GM18526 (cell line): ENCODE measurements around the gene RANGRF.

ENCODE experiments used
- POLR2A ChIP-seq: IDR thresholded peaks from 3 replicates; pipeline ENCODE4 v1.6.1; 2011; ENCODE audit not compliant: insufficient read length; ENCODE audit errors: extremely low read depth

Gene RANGRF

DNA sequence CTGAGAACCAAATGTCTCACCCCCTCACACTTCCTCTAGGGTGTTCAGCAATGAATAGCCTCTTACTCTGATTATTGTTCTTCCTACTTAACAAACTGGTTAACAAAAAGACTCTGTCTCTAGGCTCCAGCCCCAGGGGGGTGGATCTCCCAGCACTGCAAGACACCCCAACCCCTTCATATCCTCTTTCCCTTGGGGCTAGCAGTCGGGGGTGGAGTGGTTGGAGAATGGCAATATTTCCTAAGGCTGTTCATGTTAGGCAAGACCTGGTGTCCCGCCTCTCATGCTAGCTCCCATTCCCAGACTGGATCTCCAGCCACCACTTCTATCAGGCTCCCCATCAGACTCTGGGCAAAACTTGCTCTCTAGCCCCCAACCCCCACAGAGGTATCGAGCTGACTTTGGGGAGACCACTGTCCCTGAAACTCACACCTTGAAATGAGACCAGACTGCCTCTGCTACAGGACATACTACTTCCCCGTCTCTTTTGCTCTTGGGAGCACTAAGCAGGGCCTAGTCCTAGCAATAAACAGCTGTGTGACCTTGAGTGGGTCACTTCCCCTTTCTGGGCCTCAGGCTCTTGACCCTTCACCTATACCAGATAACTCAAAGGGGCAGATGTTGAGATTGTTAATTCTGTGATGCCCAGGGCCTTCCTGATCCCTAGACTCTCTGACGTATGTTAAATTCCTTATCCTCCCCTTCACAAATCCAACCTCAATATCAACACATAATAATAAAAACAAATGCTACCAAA is 4.3 kb downstream of the RANGRF start:
- TF ChIP-seq POLR2A: no peak

DNA sequence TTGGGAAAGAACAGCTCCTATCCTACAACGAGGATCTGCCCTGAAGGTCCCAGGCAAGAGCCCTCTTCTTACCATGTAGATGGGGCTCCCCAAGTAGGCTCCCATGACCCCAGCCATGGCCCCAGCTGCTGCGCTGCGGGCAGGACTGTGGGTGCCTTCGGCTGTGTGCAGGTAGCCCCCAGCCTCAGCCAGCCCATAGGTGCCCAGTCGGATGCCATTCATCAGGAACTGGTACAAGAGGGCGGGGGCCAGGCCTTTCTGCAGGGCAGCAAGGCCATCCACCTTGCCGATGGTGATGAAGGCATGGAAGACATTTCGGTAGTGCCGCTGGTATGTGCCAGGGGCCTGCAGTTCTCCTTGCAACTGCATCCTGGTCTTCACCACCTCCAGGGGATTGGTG is 5.9 kb downstream of the RANGRF start:
- no peak for TF ChIP-seq POLR2A

DNA sequence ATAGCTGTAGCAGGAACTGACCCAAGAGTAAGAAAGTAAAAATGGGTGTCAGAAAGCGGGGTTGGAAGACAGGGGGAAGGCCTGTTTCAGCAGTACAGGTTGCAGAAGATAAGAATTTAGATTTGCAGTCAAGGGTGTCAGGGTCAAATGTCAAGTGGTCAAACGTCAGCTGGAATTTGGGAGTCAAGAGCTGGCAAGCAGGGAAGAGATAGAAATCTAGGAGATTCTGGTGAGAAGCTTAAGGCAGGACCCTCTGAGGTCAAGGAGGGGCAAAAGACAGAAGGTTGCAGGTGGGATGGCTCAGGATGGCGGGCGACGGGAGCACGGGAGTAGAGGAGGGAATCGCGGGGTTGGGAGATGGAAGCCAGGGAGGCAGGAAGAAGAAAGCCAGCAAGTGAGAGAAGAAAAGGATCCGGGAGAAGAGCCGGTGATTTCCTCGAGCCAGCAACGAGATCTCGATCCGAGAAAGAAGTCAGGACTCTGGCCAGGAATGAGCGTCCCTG is 6.4 kb downstream of the RANGRF start:
- TF ChIP-seq POLR2A: no peak

DNA sequence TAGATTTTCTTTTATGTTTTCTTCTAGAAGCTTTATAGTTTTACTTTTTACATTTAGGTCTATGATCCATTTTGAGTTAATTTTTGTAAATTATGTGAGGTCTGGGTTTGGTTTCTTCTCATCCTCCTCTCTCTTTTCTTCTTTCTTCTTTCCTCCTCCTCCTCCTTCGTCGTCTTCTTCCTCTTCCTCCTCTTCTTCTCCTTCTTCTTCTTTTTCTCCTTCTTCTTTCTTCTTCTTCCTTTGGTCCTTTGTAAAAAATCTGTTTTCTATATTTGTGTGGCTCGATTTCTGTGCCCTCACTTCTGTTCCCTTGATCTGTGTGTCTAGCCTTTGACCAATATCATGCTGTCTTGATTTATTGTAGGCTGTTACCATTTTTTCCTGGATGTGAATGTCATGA is 11.8 kb downstream of the RANGRF start:
- no peak for TF ChIP-seq POLR2A

DNA sequence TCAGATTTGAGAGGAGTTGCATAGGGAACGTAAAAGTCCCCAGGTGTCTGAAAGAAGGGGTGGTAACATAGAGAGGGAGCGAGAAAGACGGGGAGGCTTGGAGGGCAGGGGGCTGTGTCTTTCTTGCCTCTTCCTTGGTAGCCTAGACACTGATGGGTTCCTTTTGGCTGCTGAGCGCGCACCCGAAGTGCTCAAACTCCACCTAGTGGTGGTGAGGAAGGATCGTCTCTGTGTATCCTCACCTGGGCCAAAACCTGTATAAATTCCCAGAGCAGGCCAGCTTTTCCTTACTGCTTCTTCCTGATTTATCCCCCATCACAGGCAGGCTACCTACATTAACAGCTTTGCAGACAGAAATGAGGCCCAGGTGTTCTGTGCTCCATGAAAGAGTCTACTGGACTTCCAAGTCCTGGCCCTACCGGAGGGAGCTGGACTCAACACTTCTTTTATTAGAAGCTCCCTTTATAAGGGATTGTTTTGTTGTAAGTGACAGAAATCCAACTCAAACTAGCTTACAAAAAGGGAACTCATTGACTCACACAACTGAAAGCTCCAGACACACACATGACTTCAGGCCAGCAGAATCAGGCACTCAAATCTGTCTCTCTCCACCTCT is 12.3 kb downstream of the RANGRF start:
- TF ChIP-seq POLR2A: no peak

DNA sequence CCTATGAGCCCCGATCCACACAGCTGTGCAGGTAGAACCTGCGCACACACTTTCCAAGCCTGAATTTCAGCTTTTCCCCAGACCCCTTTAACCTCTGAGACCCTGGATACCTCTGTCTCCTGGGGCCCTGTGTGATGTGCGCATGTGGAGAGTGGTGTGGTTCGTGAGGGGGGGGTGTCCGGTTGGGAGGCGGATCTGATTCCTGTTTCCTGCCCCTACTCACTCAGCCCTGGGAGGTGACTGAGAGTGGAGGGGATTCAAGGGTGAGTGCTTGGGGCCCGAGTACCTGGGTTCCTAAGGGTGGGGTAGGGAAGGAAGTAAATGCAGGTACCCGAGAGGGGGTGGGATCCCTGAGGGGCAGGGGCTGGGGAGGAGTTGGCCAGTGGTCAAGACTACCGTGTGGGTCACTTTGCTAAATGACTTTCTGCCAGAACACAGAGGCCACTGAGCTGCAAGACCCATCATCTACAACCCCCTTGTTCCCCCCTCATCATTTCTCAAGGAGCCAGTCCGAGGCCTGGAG is 22.2 kb downstream of the RANGRF start:
- TF ChIP-seq POLR2A: no peak

DNA sequence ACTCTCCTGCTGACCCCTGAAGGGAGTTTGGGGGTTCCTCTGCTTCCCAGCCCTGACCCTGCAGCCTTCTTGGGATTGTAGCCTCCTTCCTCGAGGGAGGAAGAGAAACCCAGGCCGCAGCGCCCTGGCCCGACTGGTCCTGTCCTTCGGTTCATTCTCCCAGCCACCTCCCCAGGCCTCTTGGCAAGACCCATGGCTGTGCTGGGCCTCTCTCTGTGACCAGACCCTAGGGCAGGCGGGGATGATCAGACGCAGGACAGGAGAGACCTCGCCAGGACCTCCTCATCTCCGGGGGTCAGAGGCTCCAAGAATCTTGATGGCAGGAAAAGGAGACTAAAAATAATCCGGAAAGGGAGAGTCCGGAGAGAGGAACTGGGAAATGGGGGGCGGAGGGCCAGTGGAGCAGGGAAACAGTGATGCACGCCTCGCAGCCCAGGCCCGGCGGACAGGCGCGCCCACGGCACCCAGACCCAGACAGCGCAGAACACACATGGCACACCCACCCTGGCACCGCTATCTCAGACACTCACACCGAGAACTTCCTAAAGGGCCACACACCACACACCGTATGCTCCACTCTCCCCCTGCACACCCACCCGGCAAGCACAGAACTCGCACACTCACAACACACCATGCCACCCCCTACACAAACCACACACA is 22.8 kb downstream of the RANGRF start:
- no peak for TF ChIP-seq POLR2A

DNA sequence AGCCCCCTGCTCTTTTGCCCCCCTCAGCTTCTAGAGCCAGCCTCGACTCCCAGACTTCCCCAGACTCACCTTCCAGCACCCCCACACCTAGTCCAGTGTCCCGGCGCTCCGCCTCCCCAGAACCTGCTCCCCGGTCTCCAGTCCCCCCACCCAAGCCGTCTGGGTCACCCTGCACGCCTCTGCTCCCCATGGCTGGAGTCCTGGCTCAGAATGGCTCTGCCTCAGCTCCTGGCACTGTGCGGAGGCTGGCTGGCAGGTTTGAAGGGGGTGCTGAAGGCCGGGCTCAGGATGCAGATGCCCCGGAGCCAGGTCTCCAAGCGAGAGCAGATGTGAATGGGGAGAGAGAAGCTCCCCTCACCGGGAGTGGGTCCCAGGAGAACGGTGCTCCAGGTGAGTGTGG is 23.8 kb downstream of the RANGRF start:
- TF ChIP-seq POLR2A: no peak

GRCh38 chr17:8312726-8313600 is 24.5 kb downstream of the RANGRF start:
- TF ChIP-seq POLR2A: no peak

DNA sequence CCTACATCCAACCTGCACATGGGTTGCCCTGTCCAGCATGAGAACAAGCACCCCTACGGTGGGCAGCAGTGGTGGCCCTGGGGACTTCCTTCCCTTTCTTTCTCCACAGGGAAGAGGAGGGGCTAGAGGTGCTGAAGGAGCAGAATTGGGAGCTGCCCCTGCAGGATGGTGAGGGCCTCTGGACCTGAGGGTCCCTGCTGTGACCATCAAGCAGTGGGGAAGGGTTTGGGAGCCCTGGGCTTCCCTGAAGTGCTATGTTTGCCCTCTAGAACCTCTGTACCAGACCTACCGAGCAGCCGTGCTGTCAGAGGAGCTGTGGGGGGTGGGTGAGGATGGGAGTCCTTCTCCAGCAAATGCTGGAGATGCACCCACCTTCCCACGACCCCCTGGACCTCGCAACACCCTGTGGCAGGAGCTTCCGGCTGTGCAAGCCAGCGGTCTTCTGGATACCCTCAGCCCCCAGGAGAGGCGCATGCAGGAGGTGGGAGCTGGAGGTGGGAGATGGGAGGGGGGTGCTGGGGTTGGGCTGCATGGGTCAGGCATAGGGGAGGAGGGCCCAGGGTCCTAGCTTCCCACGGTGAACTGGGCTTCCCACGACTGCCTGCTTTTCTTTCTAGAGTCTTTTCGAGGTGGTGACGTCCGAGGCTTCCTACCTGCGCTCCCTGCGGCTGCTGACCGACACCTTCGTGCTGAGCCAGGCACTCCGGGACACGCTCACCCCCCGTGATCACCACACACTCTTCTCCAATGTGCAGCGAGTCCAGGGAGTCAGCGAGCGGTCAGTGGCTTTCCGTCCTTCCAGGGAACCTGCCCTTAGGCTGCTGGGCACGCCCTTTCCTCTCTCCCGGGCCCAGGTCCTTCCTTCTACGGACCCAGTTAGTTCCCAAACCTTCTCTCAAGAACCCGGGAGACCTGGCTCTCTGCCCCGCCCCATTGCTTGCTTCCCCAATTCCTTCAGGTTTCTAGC is 26.6 kb downstream of the RANGRF start:
- TF ChIP-seq POLR2A: no peak

DNA sequence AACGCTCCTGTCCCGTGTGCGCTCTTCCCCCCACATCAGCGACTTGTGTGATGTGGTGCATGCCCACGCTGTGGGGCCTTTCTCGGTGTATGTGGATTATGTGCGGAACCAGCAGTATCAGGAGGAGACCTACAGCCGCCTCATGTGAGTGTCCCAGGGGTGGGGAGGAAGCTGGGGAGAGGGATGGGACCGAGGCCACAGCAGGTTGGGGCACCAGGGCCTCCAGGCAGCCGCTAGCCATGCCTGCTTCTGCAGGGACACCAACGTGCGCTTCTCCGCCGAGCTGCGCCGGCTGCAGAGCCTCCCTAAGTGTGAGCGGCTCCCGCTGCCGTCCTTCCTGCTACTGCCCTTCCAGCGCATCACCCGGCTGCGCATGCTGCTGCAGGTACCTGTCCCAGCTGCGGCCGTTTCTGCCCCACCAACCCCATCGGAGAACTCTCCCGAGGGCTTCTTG is 27.3 kb downstream of the RANGRF start:
- TF ChIP-seq POLR2A: no peak

- no peak for TF ChIP-seq POLR2A
Measured at GRCh38 chr17:8318010-8318935, 29.8 kb downstream of the RANGRF start.

DNA sequence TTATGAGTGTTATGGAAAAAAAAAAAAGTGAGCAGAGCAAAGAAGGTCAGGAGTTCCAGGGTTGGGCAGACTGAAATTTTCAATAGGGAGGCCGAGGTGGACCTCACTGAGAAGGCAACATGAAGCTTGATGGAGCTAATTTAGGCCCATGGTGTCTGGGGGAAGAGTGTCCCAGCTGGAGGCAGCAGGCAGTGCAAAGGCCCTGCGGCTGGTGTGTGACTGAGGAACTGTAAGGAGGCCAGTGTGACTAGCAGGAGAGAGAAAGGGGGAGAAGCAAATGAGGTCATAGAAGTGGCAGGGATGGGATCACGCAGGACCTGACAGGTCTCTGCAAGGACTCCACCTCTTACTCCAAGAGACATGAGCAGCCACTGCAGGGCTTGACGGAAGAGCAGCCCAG is 31.8 kb downstream of the RANGRF start:
- no peak for TF ChIP-seq POLR2A
